Measurements from ENCODE around the gene EPS8L2. TPM values are rescaled to one million over a fixed set of nuclear protein-coding genes. Genes with fewer than 3 reads are reported as not detected.

EPS8L2 gene
- polyA plus RNA-seq, 1 experiment: 44.4 TPM

GRCh38 chr11:665704-666281 lies 40.2 kb upstream of the EPS8L2 start:
- TF ChIP-seq CTCF (IDR thresholded peaks at IDR 0.05; ENCODE audit: insufficient read depth, low read depth, low read length): no peak
- no peak overlapping the region for H3K4me3 ChIP-seq (ENCODE audit: low read depth, low read length)

GRCh38 chr11:673866-674265 lies 32.2 kb upstream of the EPS8L2 start:
- POLR2A ChIA-PET: interaction anchor here (0.7 kb wide), 1 partner anchor 30 kb away, joined by 3 read pairs; no protein-coding TSS in a partner anchor
- H3K4me3 ChIP-seq (ENCODE audit: low read depth, low read length): no peak overlapping the region
- no peak for TF ChIP-seq CTCF (IDR thresholded peaks at IDR 0.05; ENCODE audit: insufficient read depth, low read depth, low read length)
- no peaks in the 10 kb centered on the region for H3K27me3 ChIP-seq (ENCODE audit: control insufficient read depth, insufficient read depth, low read length)
- CTCF ChIA-PET: interaction anchor here (0.7 to 2.1 kb wide), 2 partner anchors 12 to 49 kb away, joined by 3 to 7 read pairs; no protein-coding TSS in a partner anchor
- peaks cover 16% of the 10 kb centered on the region for H3K36me3 ChIP-seq (ENCODE audit: control insufficient read depth, insufficient read depth, low read length)
- DNase-seq (ENCODE audit: low read depth): no peak

More at GRCh38 chr11:665704-666281, 40.2 kb upstream of the EPS8L2 start:
- H3K36me3 ChIP-seq (ENCODE audit: control insufficient read depth, insufficient read depth, low read length): peaks cover 10% of the 10 kb centered on the region
- no peaks in the 10 kb centered on the region for H3K27me3 ChIP-seq (ENCODE audit: control insufficient read depth, insufficient read depth, low read length)
- peak; percentile 42 for DNase-seq (ENCODE audit: low read depth)
- ChIA-PET POLR2A (interaction anchor here (0.6 kb wide), 1 partner anchor 57 kb away, joined by 5 read pairs; no protein-coding TSS in a partner anchor), CTCF (interaction anchor here (1.2 to 2.9 kb wide), 2 partner anchors 57 to 62 kb away, joined by 6 to 18 read pairs; no protein-coding TSS in a partner anchor)

- no peak for TF ChIP-seq CTCF (IDR thresholded peaks at IDR 0.05; ENCODE audit: insufficient read depth, low read depth, low read length)
- no peak for DNase-seq (ENCODE audit: low read depth)
- peaks cover 17% of the 10 kb centered on the region for H3K36me3 ChIP-seq (ENCODE audit: control insufficient read depth, insufficient read depth, low read length)
- POLR2A ChIA-PET: interaction anchor here (0.7 kb wide), 1 partner anchor 29 kb away, joined by 3 read pairs; no protein-coding TSS in a partner anchor
- CTCF ChIA-PET: interaction anchor here (2.1 kb wide), 1 partner anchor 12 kb away, joined by 7 read pairs; no protein-coding TSS in a partner anchor
- no peaks in the 10 kb centered on the region for H3K27me3 ChIP-seq (ENCODE audit: control insufficient read depth, insufficient read depth, low read length)
- no peak overlapping the region for H3K4me3 ChIP-seq (ENCODE audit: low read depth, low read length)
These were observed 31.6 kb upstream of the EPS8L2 start for GRCh38 chr11:674406-674805.

- ChIA-PET CTCF (no interaction called here), POLR2A (no interaction called here)
- Histone ChIP-seq H3K4me3 (ENCODE audit: low read depth, low read length) (no peak overlapping the region), H3K36me3 (ENCODE audit: control insufficient read depth, insufficient read depth, low read length) (peaks cover 26% of the 10 kb centered on the region), H3K27me3 (ENCODE audit: control insufficient read depth, insufficient read depth, low read length) (no peaks in the 10 kb centered on the region)
- DNase-seq (ENCODE audit: low read depth): no peak
- no peak for TF ChIP-seq CTCF (IDR thresholded peaks at IDR 0.05; ENCODE audit: insufficient read depth, low read depth, low read length)
These were observed 27.7 kb upstream of the EPS8L2 start for GRCh38 chr11:678297-678696.

- CTCF ChIA-PET: no interaction called here
- Histone ChIP-seq H3K27me3 (ENCODE audit: control insufficient read depth, insufficient read depth, low read length) (no peaks in the 10 kb centered on the region), H3K36me3 (ENCODE audit: control insufficient read depth, insufficient read depth, low read length) (peaks cover 18% of the 10 kb centered on the region), H3K4me3 (ENCODE audit: low read depth, low read length) (no peak overlapping the region)
- POLR2A ChIA-PET: interaction anchor here (0.7 kb wide), 1 partner anchor 23 kb away, joined by 10 read pairs; no protein-coding TSS in a partner anchor
- no peak for DNase-seq (ENCODE audit: low read depth)
- no peak for TF ChIP-seq CTCF (IDR thresholded peaks at IDR 0.05; ENCODE audit: insufficient read depth, low read depth, low read length)
These were observed 26.5 kb upstream of the EPS8L2 start for GRCh38 chr11:679271-680207.

Data from BJ (cell line).